PC-9 (cell line): ENCODE measurements around the gene COTL1. TPM values are rescaled to one million over a fixed set of nuclear protein-coding genes. Genes with fewer than 3 reads are reported as not detected.

Experiments
- BruUV-seq: library from RNA; stranded (reverse); fragments of 400-500 nt; replicated peaks from 2 replicates; lab custom pipeline; 2021; lab: Mats Ljungman, UMichigan
- CTCF ChIA-PET: fragments of 300-600 bp; sonication (Branson Sonifier 250); formaldehyde crosslinking; loops from one replicate; lab custom pipeline; 2022; ENCODE audit warnings: antibody characterized with exemption; lab: Charles Lee
- POLR2A ChIA-PET: fragments of 300-600 bp; sonication (Branson Sonifier 250); formaldehyde crosslinking; loops from one replicate; lab custom pipeline; 2022; ENCODE audit warnings: antibody characterized with exemption; ENCODE audit not compliant: unreplicated experiment; lab: Charles Lee
- DNase-seq, 2 experiments: peaks; one replicate each; pipeline versions ENCODE4 v3.0.0 to v3.0.0-alpha.2; 2015 to 2022; ENCODE audit warnings: mixed read lengths in 1 of 2
- H2AFZ ChIP-seq: fragments of 200-600 bp; sonication (generic); 2 replicates; pipeline ENCODE4 v1.8.1; 2017; ENCODE audit warnings: antibody characterized with exemption
- H3F3A ChIP-seq: fragments of 200-600 bp; sonication (generic); 2 replicates; pipeline ENCODE4 v1.8.1; 2017; ENCODE audit warnings: antibody characterized with exemption, mild to moderate bottlenecking, low read depth; ENCODE audit not compliant: insufficient read depth
- H3K27ac ChIP-seq: fragments of 200-600 bp; sonication (generic); 2 replicates; pipeline ENCODE4 v1.6.1; 2016; ENCODE audit warnings: mixed run types
- H3K27me3 ChIP-seq: fragments of 200-600 bp; sonication (generic); 2 replicates; pipeline ENCODE4 v1.6.1; 2016; ENCODE audit warnings: low read depth, mixed run types; ENCODE audit not compliant: insufficient read depth
- H3K36me3 ChIP-seq: fragments of 200-600 bp; sonication (generic); 2 replicates; pipeline ENCODE4 v1.6.1; 2016; ENCODE audit warnings: low read depth, mixed run types
- H3K4me1 ChIP-seq: fragments of 200-600 bp; sonication (generic); replicated peaks from 2 replicates; pipeline ENCODE4 v1.6.1; 2016; ENCODE audit warnings: mixed run types; ENCODE audit not compliant: insufficient read depth
- H3K4me2 ChIP-seq: fragments of 200-600 bp; sonication (generic); 2 replicates; pipeline ENCODE4 v1.6.1; 2017; ENCODE audit warnings: mixed run types
- H3K4me3 ChIP-seq: fragments of 200-600 bp; sonication (generic); 2 replicates; pipeline ENCODE4 v1.6.1; 2016; ENCODE audit warnings: mixed run types
- H3K79me2 ChIP-seq: fragments of 200-600 bp; sonication (generic); 2 replicates; pipeline ENCODE4 v1.6.1; 2017; ENCODE audit warnings: low read depth, mixed run types
- H3K9me2 ChIP-seq: fragments of 200-600 bp; sonication (generic); 2 replicates; pipeline ENCODE4 v1.8.1; 2017; ENCODE audit warnings: mild to moderate bottlenecking; ENCODE audit not compliant: insufficient read depth
- H3K9me3 ChIP-seq: fragments of 200-600 bp; sonication (generic); 2 replicates; pipeline ENCODE4 v1.8.1; 2016; ENCODE audit warnings: low read depth; ENCODE audit not compliant: insufficient read depth
- H4K20me1 ChIP-seq: fragments of 200-600 bp; sonication (generic); 2 replicates; pipeline ENCODE4 v1.8.1; 2017; ENCODE audit not compliant: insufficient read depth
- EZH2 ChIP-seq: fragments of 200-600 bp; sonication (generic); IDR thresholded peaks from 2 replicates; pipeline ENCODE4 v1.8.0; 2017; ENCODE audit warnings: antibody characterized with exemption, low read depth
- intact Hi-C: fragments of 100-400 bp; cut with micrococcal nuclease; formaldehyde crosslinking; loops from one replicate; pipeline ENCODE4 v1.10.0; 2022; ENCODE audit not compliant: unreplicated experiment
- total RNA-seq: library from RNA; stranded (reverse); gene quantifications from 2 replicates; pipeline ENCODE4 v1.2.3, GENCODE V29; 2021
- TF ChIP-seq, protein P1 (sequence below): fragments of 200-600 bp; sonication (generic); conservative IDR thresholded peaks from 2 replicates; pipeline ENCODE4 v1.6.1; 2017; ENCODE audit warnings: mixed run types, antibody characterized with exemption, mild to moderate bottlenecking, moderate library complexity

Gene COTL1
- total RNA-seq, 1 experiment from 2014 or later: 512 TPM

DNA sequence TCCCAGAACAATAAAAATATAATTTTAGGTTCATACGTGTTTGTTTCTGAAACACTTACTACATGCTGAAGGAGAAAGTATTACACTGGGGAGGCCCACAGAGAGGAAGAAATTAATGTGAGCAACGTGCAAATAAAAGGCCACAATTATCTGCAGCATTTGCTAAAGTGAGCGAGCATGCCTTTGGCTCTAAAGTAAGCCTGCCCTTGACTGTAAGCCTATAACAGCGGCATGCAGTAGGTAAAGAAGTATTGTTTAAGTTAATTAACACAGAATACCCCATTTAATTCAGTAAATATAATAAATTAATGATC lies 13.2 kb upstream of the COTL1 start:
- POLR2A ChIA-PET: no interaction called here
- Histone ChIP-seq H4K20me1 (no peaks in the 10 kb centered on the region), H3K79me2 (no peaks in the 10 kb centered on the region), H3F3A (no peaks in the 10 kb centered on the region), H2AFZ (no peak overlapping the region), H3K4me1 (no peaks in the 10 kb centered on the region), H3K9me3 (no peaks in the 10 kb centered on the region), H3K27me3 (no peaks in the 10 kb centered on the region), H3K27ac (no peak overlapping the region), H3K9me2 (no peaks in the 10 kb centered on the region), H3K4me2 (no peak overlapping the region), H3K4me3 (no peak overlapping the region), H3K36me3 (no peaks in the 10 kb centered on the region)
- no peak for DNase-seq
- BruUV-seq: no TSS peak
- CTCF ChIA-PET: no interaction called here
- TF ChIP-seq, protein P1, sequence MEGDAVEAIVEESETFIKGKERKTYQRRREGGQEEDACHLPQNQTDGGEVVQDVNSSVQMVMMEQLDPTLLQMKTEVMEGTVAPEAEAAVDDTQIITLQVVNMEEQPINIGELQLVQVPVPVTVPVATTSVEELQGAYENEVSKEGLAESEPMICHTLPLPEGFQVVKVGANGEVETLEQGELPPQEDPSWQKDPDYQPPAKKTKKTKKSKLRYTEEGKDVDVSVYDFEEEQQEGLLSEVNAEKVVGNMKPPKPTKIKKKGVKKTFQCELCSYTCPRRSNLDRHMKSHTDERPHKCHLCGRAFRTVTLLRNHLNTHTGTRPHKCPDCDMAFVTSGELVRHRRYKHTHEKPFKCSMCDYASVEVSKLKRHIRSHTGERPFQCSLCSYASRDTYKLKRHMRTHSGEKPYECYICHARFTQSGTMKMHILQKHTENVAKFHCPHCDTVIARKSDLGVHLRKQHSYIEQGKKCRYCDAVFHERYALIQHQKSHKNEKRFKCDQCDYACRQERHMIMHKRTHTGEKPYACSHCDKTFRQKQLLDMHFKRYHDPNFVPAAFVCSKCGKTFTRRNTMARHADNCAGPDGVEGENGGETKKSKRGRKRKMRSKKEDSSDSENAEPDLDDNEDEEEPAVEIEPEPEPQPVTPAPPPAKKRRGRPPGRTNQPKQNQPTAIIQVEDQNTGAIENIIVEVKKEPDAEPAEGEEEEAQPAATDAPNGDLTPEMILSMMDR: no peak
- no peak for TF ChIP-seq EZH2
- intact Hi-C loops: no loop called here

DNA sequence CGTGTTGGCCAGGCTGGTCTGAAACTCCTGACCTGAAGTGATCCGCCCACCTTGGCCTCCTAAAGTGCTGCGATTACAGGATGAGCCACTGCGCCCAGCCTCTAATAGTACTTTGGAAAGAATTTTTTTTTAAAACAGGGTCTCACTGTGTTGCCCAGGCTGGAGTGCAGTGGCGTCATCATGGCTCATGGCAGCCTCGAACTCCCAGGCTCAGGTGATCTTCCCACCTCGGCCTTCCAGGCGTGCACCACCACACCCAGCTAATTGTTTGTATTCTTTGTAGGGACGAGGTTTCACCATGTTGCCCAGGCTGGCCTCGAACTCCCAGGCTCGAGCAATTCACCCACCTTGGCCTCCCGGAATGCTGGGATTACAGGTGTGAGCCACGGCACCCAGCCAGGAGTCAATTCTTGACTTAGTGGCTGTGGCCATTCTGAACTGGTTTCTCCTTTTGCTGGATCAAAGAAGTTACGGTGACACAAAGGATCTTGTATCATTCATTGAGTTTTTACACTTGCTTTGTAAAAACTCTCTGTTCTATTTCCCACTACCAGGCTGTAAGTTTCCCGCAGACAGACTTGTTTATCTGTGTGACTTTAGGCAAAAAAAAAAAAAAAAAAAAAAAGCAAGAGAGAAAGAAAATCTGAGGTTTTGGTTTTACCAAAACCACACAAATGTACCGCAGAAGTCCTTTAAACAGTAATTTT lies 12.7 kb upstream of the COTL1 start:
- H3K27me3 ChIP-seq: no peaks in the 10 kb centered on the region
- DNase-seq: no peak
- intact Hi-C loops: no loop called here
- TF ChIP-seq EZH2: no peak
- TF ChIP-seq, protein P1: no peak
- no peaks in the 10 kb centered on the region for H3K79me2 ChIP-seq
- H3K36me3 ChIP-seq: no peaks in the 10 kb centered on the region
- H4K20me1 ChIP-seq: no peaks in the 10 kb centered on the region
- no peak overlapping the region for H3K4me2 ChIP-seq
- H3K9me2 ChIP-seq: no peaks in the 10 kb centered on the region
- ChIA-PET POLR2A (no interaction called here), CTCF (no interaction called here)
- H3K9me3 ChIP-seq: no peaks in the 10 kb centered on the region
- BruUV-seq: no TSS peak
- no peak overlapping the region for H2AFZ ChIP-seq
- H3F3A ChIP-seq: no peaks in the 10 kb centered on the region
- no peaks in the 10 kb centered on the region for H3K4me1 ChIP-seq
- H3K27ac ChIP-seq: no peak overlapping the region
- H3K4me3 ChIP-seq: no peak overlapping the region

DNA sequence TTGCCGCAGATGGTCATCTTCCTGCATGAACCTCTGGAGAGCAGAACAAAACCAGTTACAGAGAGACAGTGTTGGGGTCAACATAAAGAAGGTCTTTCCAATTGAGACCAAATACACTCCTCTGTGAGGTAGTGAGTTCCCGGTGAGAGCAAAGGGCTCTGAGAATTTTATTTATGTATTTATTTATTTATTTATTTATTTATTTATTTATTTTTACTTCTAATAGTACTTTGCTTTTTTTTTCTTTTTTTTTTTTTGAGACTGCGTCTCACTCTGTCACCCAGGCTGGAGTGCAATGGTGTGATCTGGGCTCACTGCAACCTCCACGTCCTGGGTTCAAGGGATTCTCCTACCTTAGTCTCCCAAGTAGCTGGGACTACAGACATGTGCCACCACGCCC lies 12.1 kb upstream of the COTL1 start:
- H3K4me2 ChIP-seq: no peak overlapping the region
- intact Hi-C loops: no loop called here
- no peaks in the 10 kb centered on the region for H3F3A ChIP-seq
- no peaks in the 10 kb centered on the region for H4K20me1 ChIP-seq
- no peaks in the 10 kb centered on the region for H3K9me3 ChIP-seq
- DNase-seq: no peak
- ChIA-PET POLR2A (no interaction called here), CTCF (no interaction called here)
- no peak overlapping the region for H3K27ac ChIP-seq
- BruUV-seq: no TSS peak
- H3K4me1 ChIP-seq: no peaks in the 10 kb centered on the region
- no peaks in the 10 kb centered on the region for H3K79me2 ChIP-seq
- no peak overlapping the region for H3K4me3 ChIP-seq
- TF ChIP-seq, protein P1: no peak
- TF ChIP-seq EZH2: no peak
- H3K27me3 ChIP-seq: no peaks in the 10 kb centered on the region
- no peaks in the 10 kb centered on the region for H3K36me3 ChIP-seq
- H3K9me2 ChIP-seq: no peaks in the 10 kb centered on the region
- no peak overlapping the region for H2AFZ ChIP-seq
